Measurements from ENCODE around the gene SEMA3E.

Gene SEMA3E

GRCh38 chr7:83347945-83348444 lies 300.9 kb downstream of the SEMA3E start:
- no peak for DNase-seq (ENCODE audit: low read depth)

- DNase-seq (ENCODE audit: low read depth) = no peak
Measured at GRCh38 chr7:83339907-83340306, 309.0 kb downstream of the SEMA3E start.

GRCh38 chr7:83338277-83338950 lies 310.5 kb downstream of the SEMA3E start:
- DNase-seq (ENCODE audit: low read depth) = no peak

- no peak for DNase-seq (ENCODE audit: low read depth)
Measured at GRCh38 chr7:83337050-83337449, 311.9 kb downstream of the SEMA3E start.

- DNase-seq (ENCODE audit: low read depth) = no peak
Measured at GRCh38 chr7:83326223-83326622, 322.7 kb downstream of the SEMA3E start.

GRCh38 chr7:83325083-83325482 lies 323.9 kb downstream of the SEMA3E start:
- no peak for DNase-seq (ENCODE audit: low read depth)

GRCh38 chr7:83324596-83324995 lies 324.3 kb downstream of the SEMA3E start:
- DNase-seq (ENCODE audit: low read depth) = no peak

- DNase-seq (ENCODE audit: low read depth) = no peak
Measured at GRCh38 chr7:83321011-83321410, 327.9 kb downstream of the SEMA3E start.

- no peak for DNase-seq (ENCODE audit: low read depth)
Measured at GRCh38 chr7:83313931-83314330, 335.0 kb downstream of the SEMA3E start.

Measured in stimulated activated CD8-positive, alpha-beta memory T cell treated with anti-CD3 and anti-CD28 coated beads, Interleukin-12 subunit alpha, Interleukin-12 subunit beta, amount 100 ng/mL, for 4 hours (primary cell).